HFF-Myc (cell line): Measurements from ENCODE around the gene EXOG.

ENCODE experiments used
- DNase-seq: peaks from one replicate; pipeline ENCODE4 v3.0.0-alpha.2; 2011; ENCODE audit warnings: low read depth; ENCODE audit errors: extremely low read depth
- H3K4me3 ChIP-seq: replicated peaks from 2 replicates; pipeline ENCODE4 v1.5.1; 2011; ENCODE audit warnings: low read depth, mild to moderate bottlenecking, control low read depth, low read length
- TF ChIP-seq, protein P1 (sequence below): IDR thresholded peaks from 2 replicates; pipeline ENCODE4 v1.5.1; 2012; ENCODE audit warnings: mild to moderate bottlenecking, low read depth, low read length, control low read depth; ENCODE audit errors: missing control alignments

Gene EXOG

DNA sequence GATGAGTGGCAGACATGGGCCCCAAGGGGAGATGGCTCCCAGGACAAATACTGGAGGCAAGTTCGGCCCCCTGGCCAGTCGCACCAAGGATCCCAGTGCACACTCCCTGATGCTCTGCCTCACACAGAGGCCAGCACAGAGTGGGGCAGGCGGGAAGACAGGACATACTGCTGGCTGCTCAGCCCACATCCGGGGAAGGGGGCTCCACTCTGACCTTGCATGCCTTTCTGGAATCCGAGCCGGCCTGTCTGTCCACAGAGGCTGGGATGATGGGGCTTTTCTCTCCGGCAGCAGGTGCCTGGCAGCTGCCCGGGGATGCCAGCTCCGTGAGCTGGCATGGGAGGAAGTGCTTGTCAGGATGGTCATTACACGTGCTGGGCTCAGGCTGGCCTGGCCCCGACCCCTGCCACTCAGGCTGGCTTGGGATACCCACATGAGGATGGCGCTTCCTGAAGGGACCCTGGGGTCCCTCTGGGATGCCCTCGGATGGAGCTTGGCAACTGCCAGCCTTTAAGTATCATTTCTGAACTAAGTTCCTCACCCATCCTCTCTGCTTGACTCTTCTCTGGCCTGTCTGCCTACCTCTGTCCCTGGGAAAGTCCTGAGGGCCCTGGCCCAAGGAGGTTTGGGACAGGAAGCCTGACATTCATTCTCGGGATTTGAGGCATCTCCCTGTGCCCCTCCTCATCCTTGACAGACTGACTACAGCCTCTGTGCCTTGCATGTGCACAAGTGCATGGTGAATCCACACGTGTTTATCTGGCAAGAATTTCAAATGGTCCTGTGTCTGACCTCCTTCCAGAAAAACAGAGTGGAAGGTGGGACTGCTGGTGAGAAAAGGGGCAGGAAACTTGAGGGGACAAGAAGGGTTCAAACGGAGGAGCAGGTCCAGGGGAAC lies 46.5 kb downstream of the EXOG start:
- TF ChIP-seq, protein P1, sequence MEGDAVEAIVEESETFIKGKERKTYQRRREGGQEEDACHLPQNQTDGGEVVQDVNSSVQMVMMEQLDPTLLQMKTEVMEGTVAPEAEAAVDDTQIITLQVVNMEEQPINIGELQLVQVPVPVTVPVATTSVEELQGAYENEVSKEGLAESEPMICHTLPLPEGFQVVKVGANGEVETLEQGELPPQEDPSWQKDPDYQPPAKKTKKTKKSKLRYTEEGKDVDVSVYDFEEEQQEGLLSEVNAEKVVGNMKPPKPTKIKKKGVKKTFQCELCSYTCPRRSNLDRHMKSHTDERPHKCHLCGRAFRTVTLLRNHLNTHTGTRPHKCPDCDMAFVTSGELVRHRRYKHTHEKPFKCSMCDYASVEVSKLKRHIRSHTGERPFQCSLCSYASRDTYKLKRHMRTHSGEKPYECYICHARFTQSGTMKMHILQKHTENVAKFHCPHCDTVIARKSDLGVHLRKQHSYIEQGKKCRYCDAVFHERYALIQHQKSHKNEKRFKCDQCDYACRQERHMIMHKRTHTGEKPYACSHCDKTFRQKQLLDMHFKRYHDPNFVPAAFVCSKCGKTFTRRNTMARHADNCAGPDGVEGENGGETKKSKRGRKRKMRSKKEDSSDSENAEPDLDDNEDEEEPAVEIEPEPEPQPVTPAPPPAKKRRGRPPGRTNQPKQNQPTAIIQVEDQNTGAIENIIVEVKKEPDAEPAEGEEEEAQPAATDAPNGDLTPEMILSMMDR = no peak
- no peak overlapping the region for H3K4me3 ChIP-seq
- no peak for DNase-seq

DNA sequence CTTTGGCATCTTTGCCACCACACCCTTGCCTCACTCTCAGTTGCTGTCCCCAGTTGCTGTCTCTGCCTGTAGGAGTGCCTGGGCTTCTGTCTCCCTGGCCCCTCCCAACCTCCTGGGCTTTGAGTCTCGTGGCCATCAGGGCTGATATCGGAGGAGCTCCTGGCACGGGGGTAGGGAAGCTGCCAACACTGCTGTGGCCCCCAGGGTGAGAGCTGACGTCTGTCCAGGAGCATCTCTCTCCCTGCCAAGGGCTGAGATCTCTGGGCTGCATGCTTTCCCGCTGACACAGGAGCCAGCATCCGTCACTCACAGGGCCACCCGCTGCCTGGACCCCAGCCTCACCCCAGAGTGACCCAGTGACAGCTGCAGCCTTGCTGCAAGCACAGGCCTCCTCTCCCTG lies 47.4 kb downstream of the EXOG start:
- H3K4me3 ChIP-seq = no peak overlapping the region
- DNase-seq = no peak
- TF ChIP-seq, protein P1 = no peak

DNA sequence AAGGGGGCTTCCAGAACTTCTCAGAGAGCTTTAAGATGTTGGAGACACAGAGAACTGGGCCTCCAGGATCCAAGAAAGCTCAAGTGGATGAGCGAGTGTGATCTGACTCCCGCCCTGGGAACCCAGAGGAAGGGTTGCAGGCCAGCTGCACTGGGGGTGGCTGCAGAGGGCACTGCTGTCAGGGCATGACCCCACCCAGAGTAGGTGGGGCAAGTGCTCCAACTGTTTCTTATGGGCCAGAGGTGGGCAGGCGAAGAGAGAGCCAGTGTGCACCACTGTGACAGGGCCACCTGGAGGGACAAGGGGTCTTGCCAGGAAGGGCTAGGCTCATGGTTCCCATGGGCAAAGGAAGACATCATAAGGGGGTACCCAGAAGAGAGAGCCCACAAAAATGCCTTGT lies 48.8 kb downstream of the EXOG start:
- no peak overlapping the region for H3K4me3 ChIP-seq
- TF ChIP-seq, protein P1 = no peak
- no peak for DNase-seq

DNA sequence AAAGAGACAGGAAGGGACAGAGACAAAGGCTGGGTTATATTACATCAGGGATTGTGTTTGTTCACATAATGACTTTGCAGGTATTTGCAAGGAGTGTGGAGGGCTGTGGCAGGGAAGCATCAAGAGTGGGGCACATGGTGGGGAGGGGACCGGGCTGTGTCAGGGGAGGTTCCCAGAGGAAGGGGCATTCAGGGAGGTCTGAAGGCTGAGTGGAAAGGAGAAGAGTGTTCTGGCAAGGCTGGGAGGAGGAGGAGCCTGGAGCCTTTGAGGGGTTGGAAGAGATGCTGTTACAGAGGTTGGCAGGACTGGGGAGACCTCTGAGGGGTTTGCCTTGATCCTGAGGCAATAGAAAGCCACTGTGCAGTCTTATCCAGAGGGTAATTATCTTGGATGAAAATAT lies 49.4 kb downstream of the EXOG start:
- TF ChIP-seq, protein P1 = no peak
- DNase-seq = no peak
- H3K4me3 ChIP-seq = no peak overlapping the region

DNA sequence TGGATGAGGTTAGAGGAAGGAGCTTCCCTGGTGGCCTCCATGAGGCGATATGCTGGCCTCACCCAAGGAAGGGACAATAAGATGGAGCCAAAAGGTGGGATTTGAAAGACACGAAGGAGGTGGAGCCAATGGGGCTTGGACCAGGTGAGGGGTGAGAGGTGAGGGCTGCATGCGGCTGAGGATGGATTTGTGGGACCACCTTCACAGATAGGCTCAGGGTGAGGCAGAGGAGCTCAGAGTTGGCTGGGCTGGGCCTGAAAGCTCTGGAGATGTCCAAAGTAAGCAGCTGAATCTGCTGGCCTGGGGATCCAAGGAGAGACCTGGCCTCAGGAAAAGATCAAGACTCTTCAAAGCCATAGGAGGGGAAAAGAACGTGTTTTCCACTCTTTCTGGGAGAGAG lies 49.8 kb downstream of the EXOG start:
- no peak for DNase-seq
- TF ChIP-seq, protein P1 = no peak
- H3K4me3 ChIP-seq = no peak overlapping the region

DNA sequence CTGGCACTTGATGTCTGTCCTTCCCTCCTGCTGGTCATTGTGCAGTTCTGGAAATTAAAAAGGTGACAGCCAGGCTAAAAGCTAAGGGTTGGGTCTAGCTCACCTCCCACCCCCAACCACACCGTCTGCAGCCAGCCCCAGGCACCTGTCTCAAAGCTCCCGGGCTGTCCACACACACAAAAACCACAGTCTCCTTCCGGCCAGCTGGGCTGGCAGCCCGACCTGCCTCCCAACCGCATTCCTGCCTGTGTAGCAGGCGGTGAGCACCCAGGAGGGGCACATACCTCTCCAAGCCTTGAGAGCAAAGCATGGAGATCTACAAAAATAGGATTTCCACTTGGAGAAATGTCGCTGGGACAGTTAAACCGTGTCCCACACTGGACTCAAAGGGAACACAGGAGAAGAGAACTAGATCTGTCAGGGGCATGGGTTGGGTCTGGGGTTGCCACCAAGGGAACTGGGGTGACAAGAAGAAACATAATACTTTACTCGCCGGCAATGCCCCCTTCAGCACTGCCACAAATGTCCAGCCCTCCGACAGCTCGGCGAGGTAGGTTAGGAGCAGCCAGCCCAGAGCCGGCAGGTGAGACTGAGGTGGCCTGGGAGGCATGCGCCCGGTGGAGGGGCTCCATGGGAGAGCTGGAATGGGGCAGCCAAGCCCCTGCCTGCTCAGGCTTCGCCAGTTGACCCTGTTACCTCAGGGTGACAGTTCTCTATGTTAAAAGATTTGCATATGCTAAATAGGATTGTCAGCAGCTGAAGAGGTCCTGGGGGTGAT lies 52.2 kb downstream of the EXOG start:
- DNase-seq = no peak
- no peak overlapping the region for H3K4me3 ChIP-seq
- TF ChIP-seq, protein P1 = no peak
